ENCODE results near the gene SLCO4A1.

GRCh38 chr20:62698231-62698630, 55.9 kb downstream of the SLCO4A1 start:
- TF ChIP-seq POLR2A (IDR thresholded peaks at IDR 0.05), result no peak
- no peak for TF ChIP-seq CTCF (IDR thresholded peaks at IDR 0.05)

Data from adrenal gland (tissue), 5 donors.